Measurements from ENCODE around the gene CNTNAP2.

DNA sequence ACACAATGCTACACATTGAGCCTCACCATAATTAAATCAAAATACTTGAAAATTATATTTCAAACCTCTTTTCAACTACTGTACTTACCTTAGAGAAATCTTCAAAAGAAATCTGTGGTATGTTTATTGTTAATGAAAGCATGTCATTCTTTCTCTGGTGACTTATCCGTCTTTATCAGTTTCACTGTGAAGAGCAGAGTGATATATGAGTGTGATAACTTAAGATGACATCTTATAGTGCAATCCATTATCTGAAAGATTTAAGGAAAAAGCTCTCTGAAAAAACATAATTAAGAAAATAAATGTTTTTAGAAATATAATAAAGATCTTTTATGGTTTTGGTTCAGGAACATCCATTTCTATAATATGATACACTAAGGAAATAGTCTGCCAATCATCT, 1562.3 kb downstream of the CNTNAP2 start:
- TF ChIP-seq EZH2 (IDR thresholded peaks at IDR 0.05; ENCODE audit: borderline replicate concordance, low read depth, low read length, severe bottlenecking), result no peak
- TF ChIP-seq, protein P1, sequence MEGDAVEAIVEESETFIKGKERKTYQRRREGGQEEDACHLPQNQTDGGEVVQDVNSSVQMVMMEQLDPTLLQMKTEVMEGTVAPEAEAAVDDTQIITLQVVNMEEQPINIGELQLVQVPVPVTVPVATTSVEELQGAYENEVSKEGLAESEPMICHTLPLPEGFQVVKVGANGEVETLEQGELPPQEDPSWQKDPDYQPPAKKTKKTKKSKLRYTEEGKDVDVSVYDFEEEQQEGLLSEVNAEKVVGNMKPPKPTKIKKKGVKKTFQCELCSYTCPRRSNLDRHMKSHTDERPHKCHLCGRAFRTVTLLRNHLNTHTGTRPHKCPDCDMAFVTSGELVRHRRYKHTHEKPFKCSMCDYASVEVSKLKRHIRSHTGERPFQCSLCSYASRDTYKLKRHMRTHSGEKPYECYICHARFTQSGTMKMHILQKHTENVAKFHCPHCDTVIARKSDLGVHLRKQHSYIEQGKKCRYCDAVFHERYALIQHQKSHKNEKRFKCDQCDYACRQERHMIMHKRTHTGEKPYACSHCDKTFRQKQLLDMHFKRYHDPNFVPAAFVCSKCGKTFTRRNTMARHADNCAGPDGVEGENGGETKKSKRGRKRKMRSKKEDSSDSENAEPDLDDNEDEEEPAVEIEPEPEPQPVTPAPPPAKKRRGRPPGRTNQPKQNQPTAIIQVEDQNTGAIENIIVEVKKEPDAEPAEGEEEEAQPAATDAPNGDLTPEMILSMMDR (IDR thresholded peaks at IDR 0.05; ENCODE audit: borderline replicate concordance, extremely low read depth, low read length, poor library complexity, severe bottlenecking), result no peak
